BE2C (cell line): Measurements from ENCODE around the gene NCOA4.
"Not testable (repeated sequence)": the region's sequence is repeated elsewhere in the genome, so short reads cannot be mapped to it uniquely, and the experiment has no call there.

Experiments used
- DNase-seq: peaks from one replicate; pipeline ENCODE4 v3.0.0-alpha.2; 2020
- H3K27me3 ChIP-seq: fragments of 250-450 bp; sonication (Bioruptor Pico); 2 replicates; pipeline ENCODE4 v1.5.1; 2020; ENCODE audit warnings: mild to moderate bottlenecking
- H3K36me3 ChIP-seq: fragments of 250-450 bp; sonication (Bioruptor Pico); 2 replicates; pipeline ENCODE4 v1.5.1; 2020; ENCODE audit warnings: mild to moderate bottlenecking
- H3K4me1 ChIP-seq: fragments of 250-450 bp; sonication (Bioruptor Pico); 2 replicates; pipeline ENCODE4 v1.5.1; 2020
- H3K4me3 ChIP-seq: 2 replicates; pipeline ENCODE4 v1.5.1; 2011; ENCODE audit warnings: low read depth, low read length
- H3K9me3 ChIP-seq: fragments of 250-450 bp; sonication (Bioruptor Pico); 2 replicates; pipeline ENCODE4 v1.5.1; 2020
- CTCF ChIP-seq: IDR thresholded peaks from 2 replicates; pipeline ENCODE4 v1.5.1; 2012; ENCODE audit warnings: mild to moderate bottlenecking, low read depth, low read length

NCOA4 gene

GRCh38 chr10:46001187-46001756 is 29.2 kb downstream of the NCOA4 start:
- no peaks in the 10 kb centered on the region for H3K4me1 ChIP-seq
- no peaks in the 10 kb centered on the region for H3K9me3 ChIP-seq
- DNase-seq: no peak
- no peaks in the 10 kb centered on the region for H3K27me3 ChIP-seq
- peaks cover 71% of the 10 kb centered on the region for H3K36me3 ChIP-seq
- H3K4me3 ChIP-seq: no peak overlapping the region
- TF ChIP-seq CTCF: no peak

- Histone ChIP-seq H3K4me3 (no peak overlapping the region), H3K4me1 (no peaks in the 10 kb centered on the region), H3K27me3 (no peaks in the 10 kb centered on the region), H3K36me3 (peaks cover 65% of the 10 kb centered on the region), H3K9me3 (no peaks in the 10 kb centered on the region)
- no peak for TF ChIP-seq CTCF
- DNase-seq: no peak
Observed at GRCh38 chr10:46000538-46000937, 29.9 kb downstream of the NCOA4 start.

- not testable (repeated sequence) for H3K4me1 ChIP-seq, DNase-seq, H3K4me3 ChIP-seq, H3K27me3 ChIP-seq, H3K9me3 ChIP-seq
- H3K36me3 ChIP-seq: peaks cover 59% of the 10 kb centered on the region
Observed at GRCh38 chr10:45999955-46000354, 30.5 kb downstream of the NCOA4 start.

GRCh38 chr10:45997994-45998763 is 32.2 kb downstream of the NCOA4 start:
- no peak for DNase-seq
- no peaks in the 10 kb centered on the region for H3K9me3 ChIP-seq
- H3K4me1 ChIP-seq: no peaks in the 10 kb centered on the region
- H3K36me3 ChIP-seq: peaks cover 43% of the 10 kb centered on the region
- H3K4me3 ChIP-seq: no peak overlapping the region
- TF ChIP-seq CTCF: no peak
- no peaks in the 10 kb centered on the region for H3K27me3 ChIP-seq

- DNase-seq: no peak
- Histone ChIP-seq H3K4me1 (no peaks in the 10 kb centered on the region), H3K36me3 (peaks cover 39% of the 10 kb centered on the region), H3K4me3 (no peak overlapping the region), H3K27me3 (no peaks in the 10 kb centered on the region), H3K9me3 (no peaks in the 10 kb centered on the region)
- no peak for TF ChIP-seq CTCF
Observed at GRCh38 chr10:45997557-45997956, 32.9 kb downstream of the NCOA4 start.

- H3K4me3 ChIP-seq, H3K27me3 ChIP-seq, H3K9me3 ChIP-seq, H3K4me1 ChIP-seq, DNase-seq, H3K36me3 ChIP-seq: not testable (repeated sequence)
Observed at GRCh38 chr10:45985590-45985989, 44.8 kb downstream of the NCOA4 start.

- not testable (repeated sequence) for DNase-seq, H3K36me3 ChIP-seq, H3K27me3 ChIP-seq
Observed at GRCh38 chr10:45984473-45984872, 46.0 kb downstream of the NCOA4 start.

More at GRCh38 chr10:45984473-45984872, 46.0 kb downstream of the NCOA4 start:
- not testable (repeated sequence) for H3K4me3 ChIP-seq, H3K9me3 ChIP-seq, H3K4me1 ChIP-seq
